PFSK-1 (cell line): ENCODE data around the gene AKR1B15.

Experiments used
- FOXP2 ChIP-seq: optimal IDR thresholded peaks from 2 replicates; pipeline ENCODE3; 2011; ENCODE audit warnings: borderline replicate concordance, control low read depth, inconsistent platforms; ENCODE audit not compliant: insufficient read depth; ENCODE audit errors: extremely low read length, extremely low read depth
- POLR2AphosphoS5 ChIP-seq: IDR thresholded peaks from 2 replicates; pipeline ENCODE4 v1.6.1; 2012; ENCODE audit warnings: low read depth, mild to moderate bottlenecking, control low read depth, low read length, moderate library complexity
- SIN3A ChIP-seq: IDR thresholded peaks from 2 replicates; pipeline ENCODE4 v1.6.1; 2012; ENCODE audit warnings: mild to moderate bottlenecking, low read length, moderate library complexity, borderline replicate concordance; ENCODE audit not compliant: insufficient read depth
- TAF1 ChIP-seq: IDR thresholded peaks from 2 replicates; pipeline ENCODE4 v1.6.1; 2012; ENCODE audit warnings: low read length, control low read depth, borderline replicate concordance; ENCODE audit not compliant: insufficient read depth
- TF ChIP-seq, protein P1 (sequence below), 2 experiments: IDR thresholded peaks; 2 replicates each; pipeline versions ENCODE4 v1.6.1 to v1.8.0; 2011 to 2012; ENCODE audit warnings: low read depth in 2 of 2, low read length in 2 of 2, control low read depth in 1 of 2, inconsistent platforms in 1 of 2, mild to moderate bottlenecking in 1 of 2, moderate library complexity in 1 of 2; ENCODE audit not compliant: insufficient read depth in 1 of 2

AKR1B15 gene

DNA sequence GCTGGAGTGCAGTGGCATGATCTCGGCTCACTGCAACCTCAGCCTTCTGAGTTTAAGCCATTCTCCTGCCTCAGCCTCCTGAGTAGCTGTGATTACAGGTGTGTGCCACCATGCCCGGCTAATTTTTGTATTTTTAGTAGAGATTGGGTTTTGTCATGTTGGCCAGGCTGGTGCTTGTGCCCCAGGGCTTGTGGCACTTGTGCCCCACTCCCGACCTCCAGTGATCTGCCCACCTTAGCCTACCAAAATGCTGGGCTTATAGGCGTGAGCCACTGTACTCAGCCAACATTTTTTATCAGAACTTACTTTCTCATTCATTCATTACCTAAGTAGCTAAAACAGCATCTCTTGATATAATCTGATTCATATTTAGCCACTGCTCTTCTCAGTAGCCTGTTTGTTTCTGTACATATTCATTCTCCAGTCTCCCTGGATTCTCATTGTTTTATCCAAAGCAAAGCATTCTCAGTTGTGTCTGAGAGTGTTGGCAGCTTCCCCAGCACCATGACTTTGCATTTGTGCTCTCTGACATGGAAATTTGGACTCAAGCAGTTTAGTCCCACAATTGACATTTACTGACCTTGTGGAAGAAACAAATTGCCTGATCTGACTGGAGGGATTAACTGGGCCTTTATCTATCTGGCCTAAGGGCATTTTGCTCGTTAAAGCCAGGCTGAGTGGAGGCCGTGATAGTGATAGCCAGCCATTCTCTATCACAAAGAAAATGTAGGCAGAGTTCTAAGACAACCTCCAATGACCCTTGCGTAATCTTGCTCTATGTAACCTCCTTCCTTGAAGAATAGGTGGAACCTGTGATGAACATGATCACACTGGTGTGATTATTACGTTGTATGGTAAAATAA, 44.9 kb downstream of the AKR1B15 start:
- TF ChIP-seq SIN3A (no peak), POLR2AphosphoS5 (no peak), TAF1 (no peak), FOXP2 (no peak)
- TF ChIP-seq, protein P1, sequence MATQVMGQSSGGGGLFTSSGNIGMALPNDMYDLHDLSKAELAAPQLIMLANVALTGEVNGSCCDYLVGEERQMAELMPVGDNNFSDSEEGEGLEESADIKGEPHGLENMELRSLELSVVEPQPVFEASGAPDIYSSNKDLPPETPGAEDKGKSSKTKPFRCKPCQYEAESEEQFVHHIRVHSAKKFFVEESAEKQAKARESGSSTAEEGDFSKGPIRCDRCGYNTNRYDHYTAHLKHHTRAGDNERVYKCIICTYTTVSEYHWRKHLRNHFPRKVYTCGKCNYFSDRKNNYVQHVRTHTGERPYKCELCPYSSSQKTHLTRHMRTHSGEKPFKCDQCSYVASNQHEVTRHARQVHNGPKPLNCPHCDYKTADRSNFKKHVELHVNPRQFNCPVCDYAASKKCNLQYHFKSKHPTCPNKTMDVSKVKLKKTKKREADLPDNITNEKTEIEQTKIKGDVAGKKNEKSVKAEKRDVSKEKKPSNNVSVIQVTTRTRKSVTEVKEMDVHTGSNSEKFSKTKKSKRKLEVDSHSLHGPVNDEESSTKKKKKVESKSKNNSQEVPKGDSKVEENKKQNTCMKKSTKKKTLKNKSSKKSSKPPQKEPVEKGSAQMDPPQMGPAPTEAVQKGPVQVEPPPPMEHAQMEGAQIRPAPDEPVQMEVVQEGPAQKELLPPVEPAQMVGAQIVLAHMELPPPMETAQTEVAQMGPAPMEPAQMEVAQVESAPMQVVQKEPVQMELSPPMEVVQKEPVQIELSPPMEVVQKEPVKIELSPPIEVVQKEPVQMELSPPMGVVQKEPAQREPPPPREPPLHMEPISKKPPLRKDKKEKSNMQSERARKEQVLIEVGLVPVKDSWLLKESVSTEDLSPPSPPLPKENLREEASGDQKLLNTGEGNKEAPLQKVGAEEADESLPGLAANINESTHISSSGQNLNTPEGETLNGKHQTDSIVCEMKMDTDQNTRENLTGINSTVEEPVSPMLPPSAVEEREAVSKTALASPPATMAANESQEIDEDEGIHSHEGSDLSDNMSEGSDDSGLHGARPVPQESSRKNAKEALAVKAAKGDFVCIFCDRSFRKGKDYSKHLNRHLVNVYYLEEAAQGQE (IDR thresholded peaks at IDR 0.05; ENCODE audit: insufficient read depth in 1 of 2, low read depth in 2 of 2, low read length in 2 of 2) = no peak

DNA sequence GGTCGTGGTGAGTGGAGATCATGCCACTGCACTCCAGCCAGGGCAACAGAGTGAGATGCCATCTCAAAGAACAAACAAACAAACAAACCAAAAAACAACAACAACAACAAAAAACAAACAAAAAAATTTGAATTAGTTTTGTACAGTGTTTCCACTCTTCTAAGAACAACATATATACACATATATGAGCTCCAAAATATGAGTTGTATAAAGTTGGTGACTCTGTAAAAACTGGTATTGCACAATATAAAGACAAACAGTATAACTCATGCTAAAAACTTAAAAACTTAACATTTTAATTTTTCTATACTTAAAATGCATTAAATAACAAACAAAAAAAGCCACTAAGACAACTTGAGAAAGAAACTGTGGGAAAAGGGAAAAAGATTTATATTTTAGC, 46.0 kb downstream of the AKR1B15 start:
- TF ChIP-seq SIN3A (no peak), POLR2AphosphoS5 (no peak)

DNA sequence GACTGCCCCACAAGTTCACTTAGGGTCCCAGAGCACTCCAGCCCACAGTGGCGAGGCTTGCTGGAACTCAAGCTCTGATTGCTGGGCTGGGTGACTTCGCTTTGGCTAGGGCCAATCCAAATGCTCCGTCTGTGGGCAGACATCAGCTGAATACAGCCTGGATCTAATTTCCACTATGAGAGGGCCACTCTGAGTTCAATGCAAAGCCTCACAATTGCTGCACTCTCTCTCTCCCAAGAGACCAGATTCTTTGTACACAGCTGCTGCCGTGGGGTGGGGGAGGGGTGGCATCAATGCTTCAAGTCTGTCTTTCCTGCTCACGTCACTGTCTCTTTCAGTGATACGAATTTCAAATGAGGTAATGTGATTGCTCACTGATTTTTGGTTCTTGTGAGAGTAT, 50.5 kb downstream of the AKR1B15 start:
- TF ChIP-seq POLR2AphosphoS5 (no peak), FOXP2 (no peak), TAF1 (no peak), SIN3A (no peak)
- TF ChIP-seq, protein P1 (IDR thresholded peaks at IDR 0.05; ENCODE audit: insufficient read depth in 1 of 2, low read depth in 2 of 2, low read length in 2 of 2) = no peak

DNA sequence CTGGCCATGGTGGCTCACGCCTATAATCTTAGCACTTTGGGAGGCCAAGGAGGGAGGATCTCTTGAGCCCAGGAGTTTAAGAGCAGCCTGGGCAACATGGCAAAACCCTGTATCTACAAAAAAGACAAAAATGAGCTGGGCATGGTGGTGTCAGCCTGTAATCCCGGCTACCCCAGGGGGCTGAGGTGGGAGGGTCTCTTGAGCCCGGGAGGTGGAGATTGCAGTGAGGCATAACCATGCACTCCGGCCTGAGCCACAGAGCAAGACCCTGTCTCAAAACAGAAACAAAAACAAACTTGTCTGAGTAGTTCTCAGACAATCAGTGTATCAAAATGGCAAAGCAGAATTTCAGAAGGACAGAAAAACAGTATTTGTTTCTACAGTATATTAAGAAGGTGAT, 52.5 kb downstream of the AKR1B15 start:
- no peak for TF ChIP-seq TAF1
- TF ChIP-seq, protein P1 (IDR thresholded peaks at IDR 0.05; ENCODE audit: insufficient read depth in 1 of 2, low read depth in 2 of 2, low read length in 2 of 2) = no peak
- no peak for TF ChIP-seq FOXP2
- TF ChIP-seq POLR2AphosphoS5 = no peak
- no peak for TF ChIP-seq SIN3A

DNA sequence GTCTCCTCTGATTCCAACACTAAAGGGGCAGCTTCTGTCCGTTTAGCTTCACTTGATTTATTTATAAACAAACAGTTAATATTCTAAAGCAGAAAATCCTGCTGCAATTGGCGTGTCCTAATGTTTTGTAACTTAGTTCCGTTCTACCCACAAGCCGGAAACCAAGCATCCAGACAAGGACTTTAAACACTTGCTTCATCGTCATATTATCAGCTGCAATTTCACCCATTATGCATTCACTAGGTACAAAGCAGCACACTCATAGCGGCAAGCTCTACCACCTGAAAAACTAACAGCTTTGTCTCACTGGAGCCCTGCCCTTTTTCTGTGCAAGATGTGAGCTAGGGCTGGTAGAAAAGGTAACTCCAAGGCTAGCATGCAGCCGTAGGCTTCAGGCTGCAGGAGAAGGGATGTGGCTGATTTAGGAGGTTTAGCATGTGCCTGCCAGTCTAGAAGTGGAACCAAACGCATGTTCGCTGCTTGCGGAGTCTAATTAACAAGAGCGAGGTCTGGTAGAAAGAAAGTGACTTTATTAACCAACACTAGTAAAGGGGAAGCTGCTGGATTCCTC, 54.1 kb downstream of the AKR1B15 start:
- TF ChIP-seq FOXP2 (no peak), SIN3A (no peak), TAF1 (no peak), POLR2AphosphoS5 (no peak)
- TF ChIP-seq, protein P1 (IDR thresholded peaks at IDR 0.05; ENCODE audit: insufficient read depth in 1 of 2, low read depth in 2 of 2, low read length in 2 of 2) = no peak
